ENCODE results near the gene AKIRIN2. TPM values are rescaled to one million over a fixed set of nuclear protein-coding genes. Genes with fewer than 3 reads are reported as not detected.
"Not testable (repeated sequence)": the region's sequence is repeated elsewhere in the genome, so short reads cannot be mapped to it uniquely, and the experiment has no call there.

Gene AKIRIN2
- total RNA-seq, 4 donors from 2014 or later = 18.8 to 29.5 (median 24.2) TPM

DNA sequence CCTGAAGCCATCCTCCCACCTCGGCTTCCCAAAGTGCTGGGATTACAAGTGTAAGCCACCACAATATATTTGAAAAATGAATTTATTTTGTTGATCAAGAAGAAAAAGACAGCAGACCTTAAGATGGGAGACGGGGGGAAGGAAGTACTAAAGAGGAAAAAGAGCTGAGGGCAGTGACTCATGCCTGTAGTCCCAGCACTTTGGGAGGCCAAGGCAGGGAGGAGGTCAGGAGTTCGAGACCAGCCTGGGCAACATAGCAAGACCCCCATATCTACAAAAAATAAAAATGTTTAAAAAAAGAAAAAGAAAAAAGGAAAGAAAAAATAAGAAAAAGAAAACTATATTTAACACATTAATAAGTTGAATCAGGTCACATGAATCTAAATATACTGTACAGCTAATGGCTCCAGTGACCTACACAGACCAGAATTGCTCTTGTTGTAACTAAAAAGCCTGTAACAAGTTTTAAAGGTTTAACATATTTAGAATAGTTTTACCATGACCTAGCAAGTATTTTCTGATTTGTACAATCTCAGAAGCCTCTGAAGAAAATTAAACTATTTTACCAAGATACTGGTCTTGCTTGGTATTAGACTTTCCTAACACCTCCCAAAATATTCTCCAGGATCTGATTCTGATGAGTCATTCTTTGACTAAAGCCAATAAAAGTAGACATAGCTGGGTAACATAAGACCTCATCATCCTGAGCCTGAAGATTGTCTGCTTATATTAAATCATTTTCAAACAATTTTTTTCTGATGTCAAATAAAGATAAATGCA, 4.3 kb upstream of the AKIRIN2 start:
- 78 to 85% methylated on average over 3 of the region's 3 CpGs for WGBS, 2 donors
- no peaks in the 10 kb centered on the region for H3K9me3 ChIP-seq
- DNase-seq (ENCODE audit: low spot score in 2 of 2) = no peak
- no peaks in the 10 kb centered on the region for H3K36me3 ChIP-seq
- no peaks in the 10 kb centered on the region for H3K27me3 ChIP-seq
- H3K4me3 ChIP-seq = no peak overlapping the region
- H3K4me1 ChIP-seq = peaks cover 0 to 7% (median 0%) of the 10 kb centered on the region in 4 donors
- H3K27ac ChIP-seq = no peak overlapping the region
- TF ChIP-seq POLR2A (IDR thresholded peaks at IDR 0.05) (no peak), EP300 (IDR thresholded peaks at IDR 0.05) (no peak)
- TF ChIP-seq, protein P1, sequence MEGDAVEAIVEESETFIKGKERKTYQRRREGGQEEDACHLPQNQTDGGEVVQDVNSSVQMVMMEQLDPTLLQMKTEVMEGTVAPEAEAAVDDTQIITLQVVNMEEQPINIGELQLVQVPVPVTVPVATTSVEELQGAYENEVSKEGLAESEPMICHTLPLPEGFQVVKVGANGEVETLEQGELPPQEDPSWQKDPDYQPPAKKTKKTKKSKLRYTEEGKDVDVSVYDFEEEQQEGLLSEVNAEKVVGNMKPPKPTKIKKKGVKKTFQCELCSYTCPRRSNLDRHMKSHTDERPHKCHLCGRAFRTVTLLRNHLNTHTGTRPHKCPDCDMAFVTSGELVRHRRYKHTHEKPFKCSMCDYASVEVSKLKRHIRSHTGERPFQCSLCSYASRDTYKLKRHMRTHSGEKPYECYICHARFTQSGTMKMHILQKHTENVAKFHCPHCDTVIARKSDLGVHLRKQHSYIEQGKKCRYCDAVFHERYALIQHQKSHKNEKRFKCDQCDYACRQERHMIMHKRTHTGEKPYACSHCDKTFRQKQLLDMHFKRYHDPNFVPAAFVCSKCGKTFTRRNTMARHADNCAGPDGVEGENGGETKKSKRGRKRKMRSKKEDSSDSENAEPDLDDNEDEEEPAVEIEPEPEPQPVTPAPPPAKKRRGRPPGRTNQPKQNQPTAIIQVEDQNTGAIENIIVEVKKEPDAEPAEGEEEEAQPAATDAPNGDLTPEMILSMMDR (IDR thresholded peaks at IDR 0.05) = no peak

DNA sequence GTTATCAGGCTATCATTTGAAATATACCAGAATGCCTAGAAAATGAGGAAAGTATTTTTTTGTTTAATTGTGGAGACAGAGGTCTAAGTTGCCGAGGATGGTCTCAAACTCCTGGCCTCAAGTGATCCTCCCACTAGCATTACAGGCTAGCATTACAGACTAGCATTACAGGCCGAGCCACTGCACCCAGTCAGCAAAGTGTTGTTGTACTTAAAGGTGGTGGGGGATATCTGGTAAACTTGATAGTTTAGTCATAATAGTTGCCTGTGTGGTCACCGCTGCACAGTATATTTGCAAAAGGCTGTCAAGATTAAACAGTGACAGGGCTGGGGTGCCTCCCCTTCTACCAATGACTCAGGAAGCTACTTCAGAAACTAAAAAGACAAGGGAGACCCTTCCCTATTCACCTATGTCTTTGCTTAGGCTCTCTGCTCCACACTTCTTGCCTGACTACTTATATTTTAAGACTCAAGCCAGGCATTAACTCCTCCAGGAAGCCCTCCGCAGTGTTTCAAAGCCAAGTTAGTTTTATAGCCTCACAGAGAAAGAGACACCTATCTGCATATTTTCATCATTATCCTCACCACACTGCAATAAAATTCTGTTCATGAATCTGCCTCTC, 3.1 kb upstream of the AKIRIN2 start:
- peaks cover 0 to 7% (median 0%) of the 10 kb centered on the region in 4 donors for H3K4me1 ChIP-seq
- H3K36me3 ChIP-seq = no peaks in the 10 kb centered on the region
- 82 to 89% methylated on average over 4 of the region's 4 CpGs for WGBS, 2 donors

DNA sequence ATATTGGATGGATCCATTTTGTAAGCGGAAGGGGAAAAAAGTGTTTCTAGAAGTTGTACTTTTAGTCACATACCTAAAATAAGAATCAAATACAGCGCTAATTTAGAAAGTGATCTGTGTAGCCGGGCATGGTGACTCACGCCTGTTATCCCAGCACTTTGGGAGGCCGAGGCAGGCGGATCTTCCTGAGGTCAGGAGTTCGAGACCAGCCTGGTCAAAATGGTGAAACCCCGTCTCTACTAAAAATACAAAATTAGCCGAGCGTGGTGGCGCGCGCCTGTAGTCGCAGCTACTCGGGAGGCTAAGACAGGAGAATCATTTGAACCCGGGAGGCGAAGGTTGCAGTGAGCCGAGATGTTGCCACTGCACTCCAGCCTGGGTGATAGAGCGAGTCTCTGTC, 1.0 kb upstream of the AKIRIN2 start:
- H3K9me3 ChIP-seq; DNase-seq (ENCODE audit: low spot score in 2 of 2); H3K27me3 ChIP-seq; H3K36me3 ChIP-seq: not testable (repeated sequence)
- Histone ChIP-seq H3K4me1 (peaks cover 0 to 25% (median 4%) of the 10 kb centered on the region in 4 donors), H3K27ac (peak overlapping the region in 3 of 4 donors; percentile 94 to 99 (median 96)), H3K4me3 (peak overlapping the region; percentile 50 to 81 (median 61))
- 85 to 86% methylated on average over 19 of the region's 19 CpGs for WGBS, 2 donors

More for the DNA sequence above, 3.1 kb upstream of the AKIRIN2 start:
- H3K27me3 ChIP-seq = no peaks in the 10 kb centered on the region
- no peak for DNase-seq (ENCODE audit: low spot score in 2 of 2)
- H3K9me3 ChIP-seq = no peaks in the 10 kb centered on the region
- H3K4me3 ChIP-seq = no peak overlapping the region
- TF ChIP-seq POLR2A (IDR thresholded peaks at IDR 0.05) (no peak), EP300 (IDR thresholded peaks at IDR 0.05) (no peak)
- TF ChIP-seq, protein P1 (IDR thresholded peaks at IDR 0.05) = no peak
- H3K27ac ChIP-seq = no peak overlapping the region

DNA sequence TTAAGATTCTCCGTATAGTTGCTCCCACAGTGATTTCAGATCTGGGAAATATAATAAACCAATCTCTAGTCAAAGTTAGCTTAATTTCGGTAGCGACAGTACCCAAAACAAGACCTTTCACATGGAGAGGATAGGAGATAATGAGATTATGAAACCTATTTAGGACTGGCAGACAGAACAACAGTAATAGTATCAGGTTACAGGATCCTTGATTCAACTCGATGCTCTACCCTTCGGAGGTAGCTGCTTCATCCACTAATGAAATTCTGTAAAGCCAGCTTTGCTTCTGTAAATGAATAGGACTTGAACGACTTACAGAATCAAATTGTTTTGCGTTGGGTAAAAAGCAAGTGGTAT, 534 bp upstream of the AKIRIN2 start:
- H3K9me3 ChIP-seq = no peaks in the 10 kb centered on the region
- no peaks in the 10 kb centered on the region for H3K27me3 ChIP-seq
- DNase-seq (ENCODE audit: low spot score in 2 of 2) = no peak
- no peaks in the 10 kb centered on the region for H3K36me3 ChIP-seq
- H3K27ac ChIP-seq = peak overlapping the region; percentile 60 to 99 (median 95)
- peaks cover 0 to 30% (median 9%) of the 10 kb centered on the region in 4 donors for H3K4me1 ChIP-seq
- TF ChIP-seq, protein P1 (IDR thresholded peaks at IDR 0.05) = no peak
- TF ChIP-seq EP300 (IDR thresholded peaks at IDR 0.05) (no peak), POLR2A (IDR thresholded peaks at IDR 0.05) (no peak)
- 1 to 3% methylated on average over 7 of the region's 7 CpGs for WGBS, 2 donors
- H3K4me3 ChIP-seq = peak overlapping the region; percentile 50 to 81 (median 61)

DNA sequence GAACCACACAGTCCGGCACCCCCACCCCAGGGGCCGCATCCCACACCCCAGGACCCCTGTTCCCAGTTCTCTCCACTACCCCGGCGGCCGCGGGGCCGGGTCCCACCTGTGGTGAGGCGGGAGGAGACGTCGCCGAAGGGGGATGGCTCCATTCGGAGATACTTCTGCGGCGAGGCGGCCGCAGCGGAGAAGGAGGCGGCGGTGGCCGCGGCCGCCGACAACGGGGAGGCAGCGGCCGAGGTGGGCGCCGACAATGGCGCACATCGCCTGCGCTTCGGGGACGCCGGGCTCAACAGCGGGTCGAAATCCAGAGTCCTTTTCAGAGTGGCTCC, 723 bp downstream of the AKIRIN2 start:
- no peaks in the 10 kb centered on the region for H3K27me3 ChIP-seq
- H3K9me3 ChIP-seq = no peaks in the 10 kb centered on the region
- no peak for TF ChIP-seq POLR2A (IDR thresholded peaks at IDR 0.05)
- TF ChIP-seq, protein P1 (IDR thresholded peaks at IDR 0.05) = no peak
- no peak for TF ChIP-seq EP300 (IDR thresholded peaks at IDR 0.05)
- H3K36me3 ChIP-seq = no peaks in the 10 kb centered on the region
- H3K4me3 ChIP-seq = peak overlapping the region; percentile 50 to 99 (median 76)
- peaks cover 0 to 40% (median 15%) of the 10 kb centered on the region in 4 donors for H3K4me1 ChIP-seq
- DNase-seq (ENCODE audit: low spot score in 2 of 2) = no peak
- peak overlapping the region; percentile 87 to 99 (median 95) for H3K27ac ChIP-seq
- whole genome bisulfite sequencing, 2 donors = 0 to 1% methylated on average over 22 to 34 of the region's 36 CpGs
